Mesenteric fat pad (tissue), 1 donor: ENCODE measurements around the gene TNIP2. TPM values are rescaled to one million over a fixed set of nuclear protein-coding genes. Genes with fewer than 3 reads are reported as not detected.

Experiments used
- DNase-seq: peaks from one replicate; pipeline ENCODE4 v3.0.0-alpha.2; 2020; ENCODE audit warnings: low spot score
- long read RNA-seq: library from polyadenylated mRNA; unstranded; transcript quantifications from one replicate; pipeline ENCODE4 v2.0.0, GENCODE V29; 2020
- total RNA-seq: library from RNA; stranded (reverse); fragmentation: NEBNext Ultra II Directional; extraction: Animal tissue kit (Norgen Biotek cat#: 25700); gene quantifications from one replicate; pipeline ENCODE4 v1.2.1, GENCODE V29; 2021
- donor health status: DM: yes; HTN: yes; CAD: no.

Gene TNIP2, protein sequence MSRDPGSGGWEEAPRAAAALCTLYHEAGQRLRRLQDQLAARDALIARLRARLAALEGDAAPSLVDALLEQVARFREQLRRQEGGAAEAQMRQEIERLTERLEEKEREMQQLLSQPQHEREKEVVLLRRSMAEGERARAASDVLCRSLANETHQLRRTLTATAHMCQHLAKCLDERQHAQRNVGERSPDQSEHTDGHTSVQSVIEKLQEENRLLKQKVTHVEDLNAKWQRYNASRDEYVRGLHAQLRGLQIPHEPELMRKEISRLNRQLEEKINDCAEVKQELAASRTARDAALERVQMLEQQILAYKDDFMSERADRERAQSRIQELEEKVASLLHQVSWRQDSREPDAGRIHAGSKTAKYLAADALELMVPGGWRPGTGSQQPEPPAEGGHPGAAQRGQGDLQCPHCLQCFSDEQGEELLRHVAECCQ
- 49.5 TPM for total RNA-seq
- long read RNA-seq, transcript TNIP2-201 (6 exons, 1,974 nt) = major isoform, 162 of 209 reads
- long read RNA-seq, partial matches to known transcripts = 29 of 209 reads
- long read RNA-seq, other reads (novel, unspliced or antisense) = 15 of 209 reads

DNA sequence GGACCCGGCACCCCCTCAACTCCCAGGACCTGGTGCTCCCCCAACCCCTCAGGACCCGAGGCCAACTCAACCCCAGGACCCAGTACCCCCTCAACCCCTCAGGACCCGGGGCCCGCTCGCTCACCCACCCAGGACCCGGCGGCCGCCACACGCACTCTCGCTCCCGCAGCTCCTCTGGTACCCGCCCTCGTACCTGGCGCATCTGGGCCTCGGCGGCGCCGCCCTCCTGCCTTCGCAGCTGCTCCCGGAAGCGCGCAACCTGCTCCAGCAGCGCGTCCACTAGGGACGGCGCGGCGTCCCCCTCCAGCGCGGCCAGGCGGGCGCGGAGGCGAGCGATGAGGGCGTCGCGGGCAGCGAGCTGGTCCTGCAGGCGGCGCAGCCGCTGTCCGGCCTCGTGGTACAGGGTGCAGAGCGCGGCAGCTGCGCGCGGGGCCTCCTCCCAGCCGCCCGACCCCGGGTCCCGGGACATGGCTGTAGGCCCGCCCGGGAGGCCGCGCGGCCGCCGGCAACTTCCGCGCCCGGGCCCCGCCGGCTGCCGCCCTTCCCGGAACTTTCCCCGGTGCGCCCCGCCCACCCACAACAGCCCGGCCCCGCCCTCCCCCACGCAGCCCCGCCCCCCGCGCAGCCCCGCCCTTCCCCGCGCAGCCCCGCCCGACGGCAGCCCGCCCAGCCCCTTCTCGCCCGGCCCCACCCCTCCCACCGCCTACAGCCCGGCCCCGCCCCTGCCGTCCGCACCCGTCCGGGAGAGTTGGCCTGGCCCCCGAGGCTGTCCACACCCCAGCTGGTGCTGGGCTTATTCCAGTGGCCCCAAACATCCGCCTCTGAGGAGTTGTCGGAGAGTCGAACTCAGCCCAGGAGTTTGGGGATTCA is at the start of gene TNIP2:
Gene TNIP2, minus strand, starts transcription at position 516 of the 870 bp plus-strand sequence. Its CDS starts 47 bp downstream, at position 469.
- DNase-seq = peak; percentile 97

DNA sequence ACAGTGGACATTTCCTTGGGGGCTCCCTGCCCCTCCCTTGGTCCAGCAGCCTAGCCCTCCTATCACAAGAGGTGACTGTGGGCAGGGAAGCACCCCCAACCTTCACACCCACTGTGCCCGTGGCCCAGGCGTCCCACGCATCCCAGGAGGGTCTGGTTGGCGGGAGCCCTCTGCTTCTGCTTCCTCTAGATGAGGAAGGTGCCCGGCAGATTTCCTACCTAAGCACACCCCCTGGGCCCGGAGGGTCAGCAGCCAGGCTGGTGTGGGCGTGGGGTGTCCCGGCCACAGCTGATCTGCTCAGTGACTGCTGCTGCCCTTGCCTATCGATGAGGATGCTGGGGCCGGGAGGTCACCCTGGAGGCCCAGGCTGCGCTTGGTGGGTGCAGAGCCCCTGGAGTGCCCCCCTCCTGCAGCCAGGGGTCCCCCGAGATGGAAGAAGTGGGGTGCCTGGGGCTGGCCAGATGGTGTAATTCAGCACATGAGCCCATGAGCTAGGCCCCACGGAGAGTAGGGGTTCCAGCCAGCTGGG is 48.9 kb upstream of the TNIP2 start:
- DNase-seq = no peak

DNA sequence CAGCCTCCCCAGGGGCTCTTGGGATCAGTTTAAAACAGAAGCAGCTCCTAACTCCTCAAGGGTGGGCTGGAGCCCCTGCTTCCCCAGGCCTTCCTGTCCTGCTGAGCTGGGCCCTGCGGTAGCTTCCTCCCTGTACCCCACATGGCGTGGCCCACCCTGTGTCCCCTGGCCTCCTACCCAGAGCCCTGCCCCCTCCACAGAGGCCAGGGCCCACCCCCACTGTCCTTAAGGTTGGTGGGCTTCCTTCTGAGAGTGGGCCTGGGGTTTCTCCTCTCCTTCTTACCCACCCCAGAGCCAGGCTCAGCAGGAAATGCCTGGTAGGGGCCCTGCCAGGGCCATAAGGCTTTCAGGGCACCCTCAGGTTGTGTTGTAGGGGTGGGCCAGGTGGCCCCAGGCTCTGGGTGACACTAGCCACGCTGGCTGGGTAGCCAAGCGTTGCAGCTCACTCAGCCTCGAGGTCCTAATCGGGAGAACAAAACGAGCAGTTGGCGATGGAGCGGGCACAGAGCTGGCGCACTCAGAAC is 48.4 kb upstream of the TNIP2 start:
- no peak for DNase-seq

DNA sequence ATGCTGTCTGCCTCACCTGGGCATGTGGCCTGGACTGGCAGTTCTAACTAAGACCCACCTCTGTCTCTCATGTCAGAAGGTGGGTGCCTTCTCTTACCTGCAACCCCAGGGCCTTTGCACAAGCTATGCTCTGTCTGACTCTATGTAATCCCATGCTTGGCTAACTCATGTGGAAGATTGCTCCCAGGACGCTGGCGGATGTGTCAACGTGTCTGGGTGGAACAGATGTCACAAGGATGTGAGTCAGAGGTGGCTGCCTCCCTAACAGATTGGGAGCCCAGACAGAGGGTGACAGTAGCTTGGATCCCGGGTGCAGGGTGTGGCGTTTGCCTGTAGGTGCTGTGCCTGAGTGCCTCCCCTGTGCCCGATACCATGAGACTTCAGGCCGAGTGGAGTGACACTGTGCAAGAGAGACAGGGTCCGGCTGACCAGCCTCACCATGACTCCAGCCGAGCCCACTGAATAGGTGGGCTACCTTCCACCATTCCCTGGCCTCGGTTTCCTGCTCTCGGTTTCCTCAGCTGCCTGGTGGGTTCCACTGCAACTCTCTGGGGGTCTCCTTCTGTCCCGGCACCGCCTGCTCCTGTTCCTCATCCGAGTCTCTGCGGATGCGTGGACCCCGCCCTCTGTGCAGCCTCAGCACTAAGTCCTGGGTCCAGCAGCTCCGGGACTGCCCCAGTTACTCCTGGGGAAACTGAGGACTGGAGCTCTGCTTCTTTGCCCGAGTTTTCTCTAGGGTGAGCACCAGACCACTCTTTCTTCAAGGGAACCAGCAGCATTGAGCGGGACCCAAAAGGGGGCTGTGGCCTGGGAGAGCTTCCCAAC is 47.7 kb upstream of the TNIP2 start:
- DNase-seq = no peak

DNA sequence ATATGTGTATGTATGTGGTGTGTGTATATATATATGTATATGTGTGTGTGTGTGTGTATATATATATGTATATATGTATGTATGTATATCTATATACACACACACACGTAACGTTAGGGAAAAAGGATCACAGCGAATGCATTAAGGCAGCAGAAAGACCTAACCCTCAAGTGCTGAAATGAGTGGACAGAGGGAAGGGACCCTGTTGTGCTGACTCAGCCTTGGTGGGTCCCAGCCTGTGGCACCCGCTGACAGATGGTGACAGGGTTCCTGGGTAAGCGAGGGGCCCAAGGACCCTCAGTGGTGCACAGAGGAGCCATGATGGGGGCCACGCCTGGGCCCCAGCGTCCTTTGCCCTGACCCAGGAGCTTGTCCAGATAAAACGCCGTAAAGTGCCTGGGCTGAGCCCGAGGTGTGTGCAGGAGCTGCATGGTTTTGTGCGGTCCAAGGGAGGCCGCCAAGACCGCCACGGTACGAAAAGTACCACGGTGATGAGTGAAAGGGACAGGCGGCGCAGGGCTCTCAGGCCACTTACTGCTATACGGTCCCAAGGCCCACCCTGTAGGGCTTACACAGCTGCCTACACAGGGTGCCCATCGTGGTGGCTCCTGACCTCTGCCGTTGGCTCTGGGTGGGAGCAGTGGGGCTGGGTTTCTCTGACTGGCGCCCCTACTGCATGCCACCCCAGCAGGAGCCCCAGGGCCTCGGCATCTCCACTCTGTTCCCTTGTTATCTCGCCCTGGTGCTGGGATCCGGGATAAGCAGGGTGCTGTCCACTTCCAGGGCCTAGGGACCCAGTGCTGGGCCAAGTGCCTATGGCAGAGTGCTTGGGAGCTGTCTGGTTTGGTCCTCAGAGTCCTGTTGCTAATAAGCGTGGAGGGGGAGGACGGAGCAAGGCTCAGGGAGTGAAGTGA is 46.7 kb upstream of the TNIP2 start:
- no peak for DNase-seq

DNA sequence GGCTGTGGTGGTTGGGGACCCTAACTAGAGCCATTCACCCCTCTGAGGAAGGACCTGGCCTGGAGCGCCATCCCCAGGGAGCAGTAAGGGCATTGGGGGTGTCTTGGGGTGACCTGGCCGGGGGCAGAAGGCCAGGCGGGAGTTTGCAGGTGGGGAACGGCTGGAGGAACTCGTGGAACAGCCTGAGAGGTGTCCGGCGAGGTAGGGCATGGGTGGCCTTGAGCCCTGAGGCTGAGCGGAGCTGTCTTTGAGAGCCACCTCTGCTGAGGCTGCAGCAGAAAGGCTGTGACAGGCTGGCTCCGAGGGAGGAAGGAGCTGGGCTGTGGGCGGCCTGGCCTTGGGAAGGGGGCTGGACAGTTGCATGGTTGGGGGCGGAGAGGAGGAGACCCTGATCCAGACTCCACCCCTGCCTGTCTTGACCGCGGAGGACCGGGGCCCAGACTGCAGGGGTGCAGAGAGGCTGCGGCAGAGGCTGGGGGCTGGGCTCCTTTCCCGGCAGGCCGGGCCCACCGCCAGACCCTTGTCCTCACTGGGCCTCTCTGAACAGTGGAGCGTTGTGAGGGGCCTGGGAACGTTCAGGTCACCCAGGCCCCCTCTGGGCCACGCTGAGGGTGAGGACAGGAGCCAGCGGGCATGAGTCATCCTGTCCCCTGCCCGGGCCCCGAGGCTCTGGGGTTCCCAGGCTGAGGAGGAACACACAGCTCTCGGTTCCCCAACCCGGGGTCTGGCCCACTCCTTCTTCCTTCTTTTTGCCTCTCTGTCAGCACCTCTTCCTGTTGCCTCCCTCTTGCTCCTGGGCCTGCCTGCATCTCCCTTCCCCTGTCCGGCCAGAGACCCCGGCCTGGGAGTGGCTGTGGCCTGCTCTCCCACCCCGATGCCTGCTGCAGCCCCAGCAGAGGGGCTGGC is 44.8 kb upstream of the TNIP2 start:
- no peak for DNase-seq

DNA sequence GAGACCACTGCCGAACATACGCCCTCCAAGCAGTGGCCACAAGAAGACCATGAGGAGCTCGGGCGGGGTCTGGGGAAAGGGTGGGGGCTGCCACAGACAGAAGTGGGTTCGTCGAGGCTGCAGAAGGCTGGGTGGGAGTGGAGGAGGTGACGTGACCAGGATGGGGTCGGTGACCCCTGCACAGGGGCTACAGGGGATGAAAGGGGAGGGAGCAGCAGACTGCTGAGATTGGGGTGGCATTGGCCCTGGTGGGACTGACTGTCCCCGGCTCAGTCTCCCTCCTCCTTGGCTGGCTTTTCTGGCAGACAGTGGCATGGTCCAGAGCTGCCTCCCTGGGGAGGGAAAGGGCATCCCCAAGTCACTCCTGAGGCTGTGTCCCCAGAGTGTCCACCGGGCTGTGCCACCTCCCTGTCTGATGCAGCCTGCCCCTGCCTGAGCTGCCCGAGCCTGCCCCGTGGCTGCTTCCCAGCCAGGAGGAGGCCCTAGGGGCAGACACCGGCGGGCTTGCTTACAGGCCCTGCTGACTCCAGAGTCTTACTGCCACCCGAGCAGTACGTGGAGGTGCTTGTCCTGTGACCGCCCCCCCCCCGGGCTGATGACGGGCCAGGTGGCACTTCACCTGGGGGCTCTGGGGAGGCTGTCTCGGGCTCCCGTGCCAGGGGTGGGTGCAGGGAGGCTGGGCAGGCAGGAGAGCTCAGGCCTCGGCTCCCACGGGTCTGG is 44.0 kb upstream of the TNIP2 start:
- no peak for DNase-seq

DNA sequence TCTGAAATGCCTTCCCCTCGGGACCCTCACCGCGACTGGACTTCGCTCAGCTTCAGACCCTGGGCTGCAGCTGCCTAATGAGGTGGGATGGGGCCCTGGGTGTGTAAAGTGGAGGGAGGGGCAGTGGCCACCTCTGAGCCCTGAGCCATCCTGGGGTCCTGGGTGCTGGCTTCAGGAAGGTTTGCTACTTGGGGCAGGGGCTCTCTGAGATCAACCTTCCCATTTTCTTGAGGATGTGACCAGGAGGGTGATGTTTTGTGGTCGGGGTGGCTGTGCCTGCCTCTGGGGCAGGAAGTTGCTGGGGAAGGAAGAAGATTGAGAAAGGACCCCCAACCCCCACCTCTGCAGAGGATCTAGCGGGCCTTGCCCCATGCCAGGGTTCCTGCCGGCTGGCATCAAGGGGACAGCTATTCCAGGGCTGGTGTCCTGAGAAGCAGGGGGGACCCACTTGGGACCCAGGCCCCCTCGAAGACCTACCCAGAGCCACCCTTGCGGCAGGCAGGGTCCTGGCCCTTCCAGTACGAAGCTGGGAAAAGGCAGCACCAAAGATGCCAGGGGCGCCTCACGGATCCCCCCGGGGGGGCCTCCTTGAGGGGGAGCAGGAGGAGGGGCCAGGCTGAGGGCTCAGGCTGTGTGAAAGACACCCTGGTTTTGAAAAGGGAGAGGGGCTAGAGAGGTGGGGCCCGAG is 43.2 kb upstream of the TNIP2 start:
- DNase-seq = no peak

DNA sequence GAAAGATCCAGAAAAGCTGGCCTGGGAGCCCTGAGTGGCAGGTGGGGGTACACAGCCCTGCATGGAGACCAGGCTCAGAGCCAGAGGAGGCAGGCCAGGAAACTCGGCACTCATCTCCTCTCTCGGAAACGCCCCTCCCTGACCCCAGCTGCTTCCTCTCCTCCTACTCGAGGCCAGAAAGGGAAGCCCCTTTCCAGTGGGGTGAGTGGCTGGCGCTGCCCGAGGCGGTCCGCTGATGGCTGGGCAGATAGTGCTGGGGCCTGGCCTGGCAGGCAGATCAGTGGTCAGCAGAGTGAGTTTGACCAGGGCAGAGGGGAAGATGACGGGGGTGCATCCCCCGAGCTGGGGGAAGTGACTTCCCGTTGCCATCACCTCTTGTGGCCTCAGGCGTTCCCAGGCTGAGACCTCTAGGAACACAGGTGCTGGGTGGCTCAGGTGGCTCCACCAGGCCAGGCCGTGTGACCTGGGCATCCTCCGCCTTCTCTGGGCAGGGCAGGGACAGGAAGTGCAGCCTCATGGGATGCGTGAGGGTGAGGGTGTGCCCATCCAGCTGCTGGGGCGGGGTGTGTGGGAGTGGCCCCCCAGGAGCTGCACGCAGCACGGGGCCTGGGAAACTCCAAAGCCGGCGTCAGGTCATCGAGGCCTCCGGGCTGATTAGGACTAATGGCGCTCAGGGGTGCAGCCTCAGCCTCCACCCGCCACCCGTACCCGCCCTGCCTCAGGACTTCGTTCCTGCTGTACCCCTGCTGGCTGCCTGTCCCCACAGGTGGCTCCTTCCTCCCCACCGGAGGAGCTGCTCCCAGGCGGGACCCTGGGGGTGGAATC is 42.5 kb upstream of the TNIP2 start:
- DNase-seq = no peak

DNA sequence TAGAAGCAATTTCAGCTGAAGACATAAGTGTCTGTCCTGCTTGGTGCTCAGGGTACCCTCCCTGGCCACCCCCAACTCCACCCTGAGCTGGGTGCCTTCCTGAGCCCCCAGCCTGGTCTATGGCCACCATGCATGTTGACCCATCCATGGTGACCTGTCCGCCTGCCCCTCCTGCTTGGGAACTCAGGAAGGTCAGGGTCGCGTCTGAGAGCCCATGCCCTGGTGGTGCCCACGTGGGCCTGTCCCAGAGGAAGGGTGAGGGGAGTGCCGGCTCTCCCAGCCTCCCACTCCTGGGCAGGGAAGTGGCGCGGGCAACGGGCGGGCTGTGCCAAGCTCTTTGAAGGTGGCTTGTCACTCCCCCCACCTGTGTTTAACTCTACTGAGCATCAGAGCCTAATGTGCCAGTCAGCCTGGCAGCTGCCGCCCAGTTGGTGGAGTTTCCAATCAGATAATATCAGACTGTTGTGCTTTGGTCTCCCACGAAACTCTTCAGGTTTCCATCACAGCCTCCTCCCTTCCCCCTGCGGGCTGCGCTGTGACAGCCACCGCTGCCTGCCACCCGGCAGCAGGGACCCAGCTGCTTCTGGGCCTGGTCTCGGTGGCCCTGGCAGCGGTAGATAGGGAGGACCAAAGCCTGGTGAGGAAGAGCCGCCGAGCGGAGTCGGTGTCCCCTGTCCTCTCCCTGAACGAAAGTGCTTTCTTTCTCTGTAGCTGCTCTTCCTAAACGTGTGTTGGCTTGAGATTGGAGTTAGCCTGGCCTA is 41.6 kb upstream of the TNIP2 start:
- DNase-seq = no peak

DNA sequence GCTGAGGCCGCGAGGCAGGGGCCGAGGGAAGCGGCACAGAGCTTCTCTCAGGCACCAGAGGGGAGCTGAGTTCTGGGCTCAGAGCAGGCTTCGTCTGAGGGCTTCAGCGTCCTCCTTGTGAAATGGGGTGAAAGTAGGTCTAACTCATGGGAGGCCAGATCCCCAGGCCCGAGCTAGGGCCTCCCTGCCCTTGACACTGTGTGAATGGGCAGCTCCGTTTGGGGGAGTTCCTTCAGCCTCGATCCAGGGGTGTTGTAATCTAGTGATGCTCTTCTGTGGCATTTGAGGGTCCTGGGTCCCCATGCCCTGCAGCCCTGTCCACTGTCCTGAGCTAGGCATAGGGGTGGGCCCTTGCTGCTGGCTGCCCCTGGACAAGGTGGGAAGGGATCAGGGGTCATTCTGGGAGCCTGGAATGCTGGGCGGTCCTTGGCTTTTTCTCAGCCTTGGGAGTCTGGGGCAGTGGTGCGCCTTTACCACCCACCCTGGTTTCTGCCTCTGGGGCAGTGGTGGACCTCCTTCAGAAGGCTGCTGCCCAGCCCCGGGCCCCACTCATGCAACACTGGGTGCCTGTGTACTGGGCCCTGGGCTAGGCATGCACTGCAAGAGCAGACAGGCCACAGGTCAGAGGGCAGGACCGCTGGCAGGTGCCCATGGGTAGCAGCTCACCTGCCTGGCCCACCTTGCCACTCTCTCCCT is 40.9 kb upstream of the TNIP2 start:
- no peak for DNase-seq

DNA sequence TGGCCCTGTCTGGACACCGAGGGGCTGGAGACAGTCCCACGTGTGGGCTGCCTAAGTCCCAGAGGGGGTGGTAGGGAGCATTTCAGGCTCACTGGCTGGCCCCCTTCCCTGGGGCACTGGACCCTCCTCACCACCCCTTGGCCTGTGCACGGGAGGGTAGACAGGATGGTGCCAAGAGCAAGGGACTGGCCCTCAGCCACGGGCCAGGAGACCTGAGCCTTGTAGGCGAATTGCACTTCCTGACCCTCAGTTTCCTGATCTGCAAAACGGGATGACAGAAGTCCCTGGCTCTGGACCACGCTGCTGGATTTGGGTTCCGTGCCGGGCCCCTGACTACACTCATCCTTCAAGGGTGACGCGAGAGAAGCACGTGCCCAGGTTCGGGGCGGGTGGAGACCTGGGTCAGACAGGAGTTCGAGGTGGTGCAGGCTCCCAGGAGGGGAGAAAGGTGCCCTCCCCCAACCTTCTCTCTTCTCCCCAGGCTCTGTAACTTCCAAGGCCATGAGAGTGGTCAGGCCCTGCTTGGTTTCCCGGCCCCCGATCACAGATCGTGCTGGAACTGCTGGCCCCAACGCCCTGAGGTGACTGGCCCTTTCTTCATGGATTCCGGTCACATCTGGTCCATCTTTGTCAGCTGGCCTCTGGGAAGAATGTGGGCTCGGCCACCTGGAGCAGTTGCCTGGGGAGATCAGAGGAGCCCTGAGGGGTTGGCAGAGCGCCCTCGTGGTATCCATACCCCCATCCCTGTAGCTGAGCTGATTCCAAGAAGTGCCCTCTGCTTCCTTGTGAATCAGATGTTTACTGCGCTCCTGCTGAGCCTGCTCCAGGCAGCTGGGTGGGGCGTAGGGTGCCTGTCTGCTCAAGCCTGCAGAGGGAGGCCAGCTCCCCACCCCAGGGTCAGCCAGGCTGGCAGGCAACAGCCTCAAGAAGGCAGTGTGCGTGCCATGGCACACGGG is 40.0 kb upstream of the TNIP2 start:
- no peak for DNase-seq

DNA sequence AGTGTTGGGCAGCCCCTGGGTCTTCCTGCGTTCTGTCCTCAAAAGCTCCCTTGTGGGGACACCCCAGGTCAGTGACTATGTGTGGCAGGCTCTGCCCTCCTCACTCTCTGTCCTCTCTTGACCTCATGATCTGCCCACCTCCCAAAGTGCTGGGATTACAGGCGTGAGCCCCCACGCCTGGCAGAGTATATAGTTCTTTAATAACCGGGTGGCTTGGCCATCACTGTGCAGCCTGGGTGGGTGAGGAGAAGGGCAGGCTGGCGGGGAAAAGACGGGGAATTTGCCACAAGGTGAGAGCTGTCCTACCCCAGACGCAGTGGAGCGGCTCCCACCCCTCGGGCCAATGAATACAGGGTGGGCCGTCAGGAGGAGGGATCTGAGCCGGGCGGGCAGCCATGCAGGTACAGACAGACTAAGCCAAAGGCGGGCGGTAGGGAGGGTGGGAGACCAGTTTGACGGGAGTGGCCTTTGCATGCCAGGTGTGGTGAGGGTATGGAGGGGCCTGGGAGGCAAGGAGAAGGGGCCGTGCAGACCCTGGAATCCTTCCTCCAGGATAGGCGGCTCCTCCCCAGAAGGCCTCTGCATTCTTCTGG is 39.3 kb upstream of the TNIP2 start:
- no peak for DNase-seq
